Daoy (cell line): ENCODE data around the gene CELSR1. TPM values are rescaled to one million over a fixed set of nuclear protein-coding genes. Genes with fewer than 3 reads are reported as not detected.
"Not testable (repeated sequence)": the region's sequence is repeated elsewhere in the genome, so short reads cannot be mapped to it uniquely, and the experiment has no call there.

Experiments
- DNase-seq: peaks from one replicate; pipeline ENCODE4 v3.0.0-alpha.2; 2015; ENCODE audit warnings: low read depth
- total RNA-seq: library from RNA; depleted of rRNA; stranded (reverse); fragments of >200 nt; shearing (Covaris generic); gene quantifications from 2 replicates; pipeline ENCODE4 v1.2.3, GENCODE V29; 2014; rRNA removed

CELSR1 gene
- total RNA-seq, 1 experiment from 2014 or later, result 2.9 TPM

- no peak for DNase-seq
These were observed 208.6 kb downstream of the CELSR1 start for GRCh38 chr22:46328797-46329196.

- no peak for DNase-seq
These were observed 209.5 kb downstream of the CELSR1 start for GRCh38 chr22:46327691-46328465.

DNA sequence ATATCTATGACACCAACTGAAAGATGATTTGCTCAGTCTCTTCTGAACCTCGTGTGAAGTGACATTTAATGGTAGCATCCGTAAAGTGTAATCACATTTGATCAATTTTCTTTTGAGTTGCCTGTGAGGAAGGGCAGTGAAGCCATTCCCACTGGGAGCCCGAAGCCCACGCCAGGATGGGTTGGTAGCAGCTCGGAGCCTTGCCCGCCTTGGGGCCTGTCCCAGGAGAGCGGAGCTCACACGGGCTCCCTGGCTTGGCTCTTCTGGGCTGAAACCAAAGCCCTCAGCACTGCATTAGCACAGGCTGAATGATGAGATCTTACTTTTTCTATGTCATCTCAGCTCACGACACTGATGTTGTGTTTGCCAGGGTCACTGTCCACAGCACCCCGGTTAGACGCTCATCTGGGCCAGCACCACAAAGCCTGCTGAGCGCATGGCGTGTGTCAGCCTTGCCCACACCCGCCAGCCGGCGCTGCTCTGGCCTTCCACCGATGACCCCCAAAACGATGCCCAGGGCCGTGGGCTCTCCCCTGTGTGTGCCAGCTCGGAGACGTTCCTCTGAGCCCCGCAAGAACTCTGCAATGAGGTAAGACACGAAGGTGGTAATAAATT is 211.2 kb downstream of the CELSR1 start:
- DNase-seq, result no peak

DNA sequence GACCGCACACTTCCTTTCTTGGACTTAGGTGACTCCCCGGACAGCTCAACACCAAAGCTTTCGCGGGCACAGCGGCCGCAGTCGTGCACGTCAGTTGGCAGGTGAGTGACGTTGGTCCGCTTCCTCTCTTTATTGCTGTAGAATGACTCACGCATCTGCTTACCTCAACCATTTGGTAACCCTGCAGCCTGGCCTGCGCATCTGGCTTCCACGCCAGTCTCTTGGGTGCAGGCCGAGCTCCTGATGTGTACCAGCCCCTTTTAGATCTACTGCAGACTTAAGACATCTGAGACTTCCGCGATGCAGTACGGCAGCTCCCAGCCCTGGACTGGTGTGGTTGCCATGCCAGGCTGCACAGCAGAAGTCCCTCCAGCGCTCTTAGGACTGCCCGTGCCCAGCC is 214.3 kb downstream of the CELSR1 start:
- DNase-seq, result no peak

GRCh38 chr22:46322711-46323110 is 214.7 kb downstream of the CELSR1 start:
- DNase-seq, result no peak

GRCh38 chr22:46320716-46321386 is 216.6 kb downstream of the CELSR1 start:
- DNase-seq, result no peak

DNA sequence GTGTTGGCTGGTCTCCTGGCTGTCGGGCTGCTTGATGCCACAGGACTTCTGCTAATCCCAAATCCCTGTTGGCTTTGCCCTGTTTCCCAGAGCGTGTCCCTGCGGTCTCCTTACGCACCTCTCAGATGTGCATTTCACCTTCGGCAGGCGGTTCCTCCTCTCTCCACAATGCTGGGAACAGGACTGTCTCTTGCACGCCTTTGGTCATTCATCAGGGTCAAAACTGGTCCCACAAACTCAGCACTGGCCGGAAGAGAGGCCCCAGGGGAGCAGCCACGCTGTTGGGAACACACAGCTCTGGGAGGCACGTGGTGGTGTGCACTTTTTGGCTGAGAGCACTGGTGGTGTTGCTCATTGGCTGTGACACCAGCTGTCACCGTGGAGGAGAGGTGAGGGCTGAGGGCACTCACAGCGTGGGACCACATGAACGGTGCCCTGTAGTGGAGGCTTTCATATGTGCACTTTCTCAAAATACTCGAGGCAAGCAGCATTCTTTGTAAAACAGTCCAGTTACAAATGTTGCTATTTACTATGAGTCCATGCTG is 217.2 kb downstream of the CELSR1 start:
- DNase-seq, result no peak

DNA sequence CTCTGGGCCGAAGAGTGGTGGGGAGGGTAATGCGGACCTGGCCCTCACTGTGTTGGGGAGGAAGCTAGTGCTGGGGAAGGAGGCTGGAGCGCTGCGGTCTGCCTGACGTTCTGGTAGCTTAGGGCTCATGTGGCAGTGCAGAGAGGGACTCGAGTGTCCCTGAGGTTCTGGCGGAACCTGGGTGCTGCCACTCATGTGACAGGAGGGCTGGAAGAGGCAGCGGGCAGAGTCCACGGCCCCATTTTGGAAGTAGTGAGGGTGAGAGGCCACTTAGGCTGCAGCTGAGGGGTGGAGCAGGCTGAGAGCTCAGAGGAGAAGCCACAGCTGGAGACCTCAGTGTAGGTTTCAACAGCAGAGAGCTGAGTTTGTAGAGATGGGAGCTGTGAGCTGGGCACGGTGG is 218.1 kb downstream of the CELSR1 start:
- DNase-seq, result no peak

DNA sequence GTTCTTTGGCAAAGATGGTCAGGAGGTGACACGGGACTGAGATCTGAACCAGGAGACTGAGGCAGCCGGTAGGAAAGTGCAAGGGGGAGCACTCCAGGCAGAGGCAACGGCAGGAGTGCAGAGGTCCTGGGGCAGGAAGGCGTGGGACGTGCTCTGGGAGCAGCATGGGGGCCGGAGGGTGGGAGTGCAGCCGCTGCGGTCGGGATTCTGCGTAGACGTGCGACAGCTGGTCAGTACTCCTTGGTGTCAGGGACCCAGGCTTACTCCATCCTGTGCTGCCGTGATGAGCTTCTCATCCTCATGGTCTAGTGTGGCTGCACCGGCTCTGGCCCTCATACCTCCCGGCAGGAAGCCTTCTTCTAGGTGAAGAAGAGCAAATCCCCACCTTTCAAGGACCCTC is 218.8 kb downstream of the CELSR1 start:
- no peak for DNase-seq

GRCh38 chr22:46317646-46318045 is 219.8 kb downstream of the CELSR1 start:
- DNase-seq, result no peak

DNA sequence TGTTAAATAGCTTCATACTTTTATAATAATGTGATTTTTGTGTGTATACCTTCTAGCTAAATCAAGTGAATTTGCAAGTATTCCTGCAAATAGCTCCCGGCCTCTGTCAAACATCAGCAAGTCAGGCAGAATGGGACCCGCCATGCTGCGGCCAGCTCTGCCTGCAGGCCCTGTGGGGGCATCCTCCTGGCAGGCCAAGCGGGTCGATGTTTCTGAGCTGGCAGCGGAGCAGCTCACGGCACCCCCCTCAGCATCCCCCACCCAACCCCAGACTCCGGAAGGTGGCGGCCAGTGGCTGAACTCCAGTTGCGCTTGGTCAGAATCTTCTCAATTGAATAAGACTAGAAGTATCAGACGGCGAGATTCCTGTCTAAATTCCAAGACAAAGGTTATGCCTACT is 221.4 kb downstream of the CELSR1 start:
- DNase-seq, result no peak

DNA sequence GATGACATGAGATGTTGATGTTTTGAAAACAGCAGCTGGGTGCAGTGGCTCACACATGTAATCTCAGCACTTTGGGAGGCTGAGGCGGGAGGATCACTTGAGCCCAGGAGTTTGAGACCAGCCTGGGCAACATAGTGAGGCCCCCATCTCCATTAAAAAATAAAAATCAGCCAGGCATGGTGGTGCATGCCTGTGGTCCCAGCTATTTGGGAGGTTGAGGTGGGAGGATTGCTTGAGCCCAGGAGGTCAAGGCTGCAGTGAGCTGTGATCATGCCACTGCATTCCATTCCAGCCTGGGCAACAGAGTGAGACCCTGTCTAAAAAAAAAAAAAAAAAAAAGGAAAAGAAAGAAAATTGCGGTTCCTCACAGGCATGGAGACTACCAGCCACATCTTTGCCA is 224.6 kb downstream of the CELSR1 start:
- not testable (repeated sequence) for DNase-seq

DNA sequence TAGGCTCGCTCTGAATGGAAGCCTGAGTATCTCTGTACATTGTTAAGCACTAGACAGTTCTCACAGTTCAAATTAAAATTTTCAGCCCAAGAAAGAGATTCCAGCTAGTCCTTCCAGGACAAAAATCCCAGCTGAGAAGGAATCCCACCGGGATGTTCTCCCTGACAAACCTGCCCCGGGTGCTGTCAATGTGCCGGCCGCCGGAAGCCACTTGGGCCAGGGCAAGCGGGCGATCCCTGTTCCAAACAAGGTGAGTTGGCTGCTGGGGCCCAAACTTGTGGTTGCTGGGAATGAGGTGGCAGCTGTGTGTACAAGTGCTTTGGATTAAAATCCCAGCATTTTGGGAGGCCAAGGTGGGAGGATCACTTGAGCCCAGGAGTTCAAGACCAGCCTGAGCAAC is 225.4 kb downstream of the CELSR1 start:
- no peak for DNase-seq

Other genes with a start within 250 kb of the CELSR1 start
- gene GTSE1, start 240.8 kb downstream of the CELSR1 start, total RNA-seq, result 21.1 and 27.8 TPM in 2 replicates
- 60.4 and 77.4 TPM in 2 replicates for gene TRMU, start 201.9 kb downstream of the CELSR1 start, total RNA-seq
- gene GRAMD4, start 82.8 kb upstream of the CELSR1 start, total RNA-seq, result 8.3 and 15.4 TPM in 2 replicates
- gene CERK, start 200.6 kb upstream of the CELSR1 start, total RNA-seq, result 34.4 and 37.7 TPM in 2 replicates
- 6.7 and 8.7 TPM in 2 replicates for gene TBC1D22A, start 225.0 kb upstream of the CELSR1 start, total RNA-seq